HCT116 (cell line): Measurements from ENCODE around the gene DTX1.

Source experiments
- EZH2 ChIP-seq: fragments of 200-600 bp; sonication (generic); IDR thresholded peaks from 2 replicates; pipeline ENCODE4 v1.6.1; 2017; ENCODE audit warnings: antibody characterized with exemption, mixed run types
- FOSL1 ChIP-seq: IDR thresholded peaks from 2 replicates; pipeline ENCODE4 v1.6.1; 2012; ENCODE audit warnings: low read depth
- JUND ChIP-seq: IDR thresholded peaks from 2 replicates; pipeline ENCODE4 v1.6.1; 2012
- POLR2A ChIP-seq: IDR thresholded peaks from 2 replicates; pipeline ENCODE4 v1.7.0; 2011; ENCODE audit warnings: borderline replicate concordance; ENCODE audit not compliant: insufficient read depth, insufficient read length; ENCODE audit errors: extremely low read depth
- POLR2AphosphoS5 ChIP-seq: IDR thresholded peaks from 2 replicates; pipeline ENCODE4 v1.6.1; 2011; ENCODE audit warnings: mild to moderate bottlenecking, low read depth, low read length, moderate library complexity
- RAD21 ChIP-seq: IDR thresholded peaks from 2 replicates; pipeline ENCODE4 v1.6.1; 2012; ENCODE audit warnings: low read depth, mild to moderate bottlenecking
- YY1 ChIP-seq: IDR thresholded peaks from 2 replicates; pipeline ENCODE4 v1.6.1; 2011; ENCODE audit warnings: low read length, low read depth, moderate library complexity, mild to moderate bottlenecking; ENCODE audit not compliant: insufficient replicate concordance; ENCODE audit errors: extremely low read depth
- ZNF274 ChIP-seq: fragments of 200-500 bp; sonication (Bioruptor generic); IDR thresholded peaks from 2 replicates; pipeline ENCODE4 v1.6.1; 2014; ENCODE audit warnings: mild to moderate bottlenecking, low read depth, low read length, inconsistent platforms
- TF ChIP-seq, protein P1 (sequence below), 3 experiments: fragments of 200-600 bp in 1 of 3; sonication (generic) in 1 of 3; IDR thresholded peaks in 2 of 3; conservative IDR thresholded peaks in 1 of 3; 2 replicates each; pipeline ENCODE4 v1.5.1; 2012 to 2017; ENCODE audit warnings: low read depth in 2 of 3, low read length in 2 of 3, antibody characterized with exemption in 1 of 3, borderline replicate concordance in 1 of 3, control low read depth in 1 of 3, mild to moderate bottlenecking in 1 of 3, mixed read lengths in 1 of 3, mixed run types in 1 of 3, moderate library complexity in 1 of 3; ENCODE audit not compliant: insufficient read depth in 1 of 3
- TF ChIP-seq, protein P2 (sequence below): IDR thresholded peaks from 2 replicates; pipeline ENCODE4 v1.6.1; 2012; ENCODE audit warnings: low read depth
- TF ChIP-seq, protein P3 (sequence below): IDR thresholded peaks from 2 replicates; pipeline ENCODE4 v1.6.1; 2011; ENCODE audit warnings: mild to moderate bottlenecking, low read length, moderate library complexity; ENCODE audit not compliant: insufficient replicate concordance; ENCODE audit errors: extremely low read depth
- TF ChIP-seq, protein P4 (sequence below): IDR thresholded peaks from 2 replicates; pipeline ENCODE4 v1.6.1; 2012
- TF ChIP-seq, protein P5 (sequence below): IDR thresholded peaks from 2 replicates; pipeline ENCODE4 v1.6.1; 2012

DNA sequence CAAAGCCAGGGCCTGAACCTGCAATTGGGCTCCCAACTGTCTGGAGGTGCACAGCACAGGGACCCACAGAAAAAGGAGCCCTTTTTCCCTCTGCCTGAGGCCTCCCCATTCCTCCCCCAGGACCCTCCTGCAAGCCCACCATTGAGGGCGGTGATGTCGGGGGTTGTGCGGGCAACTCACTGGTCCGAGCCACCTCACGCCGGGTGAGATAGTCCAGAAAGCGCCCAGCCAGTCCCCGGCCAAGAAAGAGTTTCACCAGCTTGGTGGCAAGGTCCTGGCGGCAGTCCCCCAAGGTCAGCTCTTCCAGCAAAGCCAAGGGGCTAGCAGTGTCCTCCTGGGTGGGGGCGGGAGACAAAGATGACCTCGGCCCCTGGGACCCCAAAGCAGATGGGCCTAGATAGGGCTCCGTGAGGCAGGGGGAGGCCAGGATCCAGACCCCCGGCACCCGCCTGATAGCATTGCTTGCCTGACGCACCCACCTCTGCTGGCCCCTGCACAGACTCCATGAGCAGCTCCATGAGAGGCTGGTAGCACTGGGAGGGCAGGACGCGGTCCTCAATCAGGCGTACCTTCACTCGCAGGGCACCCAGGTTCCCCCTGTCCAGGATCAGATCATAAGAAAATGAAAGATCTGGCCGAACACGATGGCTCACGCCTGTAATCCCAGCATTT is 59.1 kb downstream of the DTX1 start:
- TF ChIP-seq, protein P1, sequence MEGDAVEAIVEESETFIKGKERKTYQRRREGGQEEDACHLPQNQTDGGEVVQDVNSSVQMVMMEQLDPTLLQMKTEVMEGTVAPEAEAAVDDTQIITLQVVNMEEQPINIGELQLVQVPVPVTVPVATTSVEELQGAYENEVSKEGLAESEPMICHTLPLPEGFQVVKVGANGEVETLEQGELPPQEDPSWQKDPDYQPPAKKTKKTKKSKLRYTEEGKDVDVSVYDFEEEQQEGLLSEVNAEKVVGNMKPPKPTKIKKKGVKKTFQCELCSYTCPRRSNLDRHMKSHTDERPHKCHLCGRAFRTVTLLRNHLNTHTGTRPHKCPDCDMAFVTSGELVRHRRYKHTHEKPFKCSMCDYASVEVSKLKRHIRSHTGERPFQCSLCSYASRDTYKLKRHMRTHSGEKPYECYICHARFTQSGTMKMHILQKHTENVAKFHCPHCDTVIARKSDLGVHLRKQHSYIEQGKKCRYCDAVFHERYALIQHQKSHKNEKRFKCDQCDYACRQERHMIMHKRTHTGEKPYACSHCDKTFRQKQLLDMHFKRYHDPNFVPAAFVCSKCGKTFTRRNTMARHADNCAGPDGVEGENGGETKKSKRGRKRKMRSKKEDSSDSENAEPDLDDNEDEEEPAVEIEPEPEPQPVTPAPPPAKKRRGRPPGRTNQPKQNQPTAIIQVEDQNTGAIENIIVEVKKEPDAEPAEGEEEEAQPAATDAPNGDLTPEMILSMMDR (IDR thresholded peaks at IDR 0.05 in 2 of 3, conservative IDR thresholded peaks at IDR 0.05 in 1 of 3; ENCODE audit: borderline replicate concordance in 1 of 3, insufficient read depth in 1 of 3, low read depth in 2 of 3, low read length in 2 of 3): no peak
- TF ChIP-seq, protein P2, sequence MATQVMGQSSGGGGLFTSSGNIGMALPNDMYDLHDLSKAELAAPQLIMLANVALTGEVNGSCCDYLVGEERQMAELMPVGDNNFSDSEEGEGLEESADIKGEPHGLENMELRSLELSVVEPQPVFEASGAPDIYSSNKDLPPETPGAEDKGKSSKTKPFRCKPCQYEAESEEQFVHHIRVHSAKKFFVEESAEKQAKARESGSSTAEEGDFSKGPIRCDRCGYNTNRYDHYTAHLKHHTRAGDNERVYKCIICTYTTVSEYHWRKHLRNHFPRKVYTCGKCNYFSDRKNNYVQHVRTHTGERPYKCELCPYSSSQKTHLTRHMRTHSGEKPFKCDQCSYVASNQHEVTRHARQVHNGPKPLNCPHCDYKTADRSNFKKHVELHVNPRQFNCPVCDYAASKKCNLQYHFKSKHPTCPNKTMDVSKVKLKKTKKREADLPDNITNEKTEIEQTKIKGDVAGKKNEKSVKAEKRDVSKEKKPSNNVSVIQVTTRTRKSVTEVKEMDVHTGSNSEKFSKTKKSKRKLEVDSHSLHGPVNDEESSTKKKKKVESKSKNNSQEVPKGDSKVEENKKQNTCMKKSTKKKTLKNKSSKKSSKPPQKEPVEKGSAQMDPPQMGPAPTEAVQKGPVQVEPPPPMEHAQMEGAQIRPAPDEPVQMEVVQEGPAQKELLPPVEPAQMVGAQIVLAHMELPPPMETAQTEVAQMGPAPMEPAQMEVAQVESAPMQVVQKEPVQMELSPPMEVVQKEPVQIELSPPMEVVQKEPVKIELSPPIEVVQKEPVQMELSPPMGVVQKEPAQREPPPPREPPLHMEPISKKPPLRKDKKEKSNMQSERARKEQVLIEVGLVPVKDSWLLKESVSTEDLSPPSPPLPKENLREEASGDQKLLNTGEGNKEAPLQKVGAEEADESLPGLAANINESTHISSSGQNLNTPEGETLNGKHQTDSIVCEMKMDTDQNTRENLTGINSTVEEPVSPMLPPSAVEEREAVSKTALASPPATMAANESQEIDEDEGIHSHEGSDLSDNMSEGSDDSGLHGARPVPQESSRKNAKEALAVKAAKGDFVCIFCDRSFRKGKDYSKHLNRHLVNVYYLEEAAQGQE: no peak
- no peak for TF ChIP-seq EZH2
- no peak for TF ChIP-seq POLR2AphosphoS5
- TF ChIP-seq POLR2A: no peak
- no peak for TF ChIP-seq RAD21
- no peak for TF ChIP-seq ZNF274
- TF ChIP-seq, protein P3, sequence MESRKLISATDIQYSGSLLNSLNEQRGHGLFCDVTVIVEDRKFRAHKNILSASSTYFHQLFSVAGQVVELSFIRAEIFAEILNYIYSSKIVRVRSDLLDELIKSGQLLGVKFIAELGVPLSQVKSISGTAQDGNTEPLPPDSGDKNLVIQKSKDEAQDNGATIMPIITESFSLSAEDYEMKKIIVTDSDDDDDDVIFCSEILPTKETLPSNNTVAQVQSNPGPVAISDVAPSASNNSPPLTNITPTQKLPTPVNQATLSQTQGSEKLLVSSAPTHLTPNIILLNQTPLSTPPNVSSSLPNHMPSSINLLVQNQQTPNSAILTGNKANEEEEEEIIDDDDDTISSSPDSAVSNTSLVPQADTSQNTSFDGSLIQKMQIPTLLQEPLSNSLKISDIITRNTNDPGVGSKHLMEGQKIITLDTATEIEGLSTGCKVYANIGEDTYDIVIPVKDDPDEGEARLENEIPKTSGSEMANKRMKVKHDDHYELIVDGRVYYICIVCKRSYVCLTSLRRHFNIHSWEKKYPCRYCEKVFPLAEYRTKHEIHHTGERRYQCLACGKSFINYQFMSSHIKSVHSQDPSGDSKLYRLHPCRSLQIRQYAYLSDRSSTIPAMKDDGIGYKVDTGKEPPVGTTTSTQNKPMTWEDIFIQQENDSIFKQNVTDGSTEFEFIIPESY: no peak
- TF ChIP-seq YY1: no peak
- TF ChIP-seq JUND: no peak
- TF ChIP-seq, protein P4, sequence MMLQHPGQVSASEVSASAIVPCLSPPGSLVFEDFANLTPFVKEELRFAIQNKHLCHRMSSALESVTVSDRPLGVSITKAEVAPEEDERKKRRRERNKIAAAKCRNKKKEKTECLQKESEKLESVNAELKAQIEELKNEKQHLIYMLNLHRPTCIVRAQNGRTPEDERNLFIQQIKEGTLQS: no peak
- TF ChIP-seq FOSL1: no peak
- TF ChIP-seq, protein P5, sequence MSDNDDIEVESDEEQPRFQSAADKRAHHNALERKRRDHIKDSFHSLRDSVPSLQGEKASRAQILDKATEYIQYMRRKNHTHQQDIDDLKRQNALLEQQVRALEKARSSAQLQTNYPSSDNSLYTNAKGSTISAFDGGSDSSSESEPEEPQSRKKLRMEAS: no peak
